Measurements from ENCODE around the gene DCAF8L2. TPM values are rescaled to one million over a fixed set of nuclear protein-coding genes. Genes with fewer than 3 reads are reported as not detected.

Gene DCAF8L2
- total RNA-seq, 1 experiment from 2014 or later, result not detected

GRCh38 chrX:27671234-27671633 is 81.1 kb downstream of the DCAF8L2 start:
- Mint-ChIP-seq H3K4me1 (ENCODE audit: low read depth, unreplicated experiment) (no peaks in the 10 kb centered on the region), H3K4me3 (ENCODE audit: low read depth, unreplicated experiment) (no peak overlapping the region), H3K27me3 (ENCODE audit: unreplicated experiment) (no peaks in the 10 kb centered on the region), H3K9me3 (ENCODE audit: low read depth, unreplicated experiment) (no peaks in the 10 kb centered on the region), H3K36me3 (ENCODE audit: insufficient read depth, unreplicated experiment) (no peaks in the 10 kb centered on the region), H3K27ac (ENCODE audit: unreplicated experiment) (no peak overlapping the region)
- TF ChIP-seq CTCF (IDR thresholded peaks at IDR 0.05; ENCODE audit: unreplicated experiment), result no peak
- no TSS peak for BruUV-seq (replicated peaks)
- no peak for DNase-seq
- CTCF ChIA-PET, result no interaction called here
- intact Hi-C loops (cut with micrococcal nuclease; ENCODE audit: unreplicated experiment), result no loop called here

- intact Hi-C loops (cut with micrococcal nuclease; ENCODE audit: unreplicated experiment), result no loop called here
- no peak overlapping the region for H3K4me3 Mint-ChIP-seq (ENCODE audit: low read depth, unreplicated experiment)
- H3K27ac Mint-ChIP-seq (ENCODE audit: unreplicated experiment), result no peak overlapping the region
- DNase-seq, result no peak
- no peaks in the 10 kb centered on the region for H3K4me1 Mint-ChIP-seq (ENCODE audit: low read depth, unreplicated experiment)
- no peaks in the 10 kb centered on the region for H3K27me3 Mint-ChIP-seq (ENCODE audit: unreplicated experiment)
- H3K9me3 Mint-ChIP-seq (ENCODE audit: low read depth, unreplicated experiment), result no peaks in the 10 kb centered on the region
- CTCF ChIA-PET, result no interaction called here
- no peaks in the 10 kb centered on the region for H3K36me3 Mint-ChIP-seq (ENCODE audit: insufficient read depth, unreplicated experiment)
- BruUV-seq (replicated peaks), result no TSS peak
- TF ChIP-seq CTCF (IDR thresholded peaks at IDR 0.05; ENCODE audit: unreplicated experiment), result no peak
These were observed 84.3 kb downstream of the DCAF8L2 start for GRCh38 chrX:27674491-27674890.

GRCh38 chrX:27675493-27675892 is 85.3 kb downstream of the DCAF8L2 start:
- Mint-ChIP-seq H3K27me3 (ENCODE audit: unreplicated experiment) (no peaks in the 10 kb centered on the region), H3K27ac (ENCODE audit: unreplicated experiment) (no peak overlapping the region), H3K9me3 (ENCODE audit: low read depth, unreplicated experiment) (no peaks in the 10 kb centered on the region), H3K4me3 (ENCODE audit: low read depth, unreplicated experiment) (no peak overlapping the region), H3K4me1 (ENCODE audit: low read depth, unreplicated experiment) (no peaks in the 10 kb centered on the region), H3K36me3 (ENCODE audit: insufficient read depth, unreplicated experiment) (no peaks in the 10 kb centered on the region)
- DNase-seq, result no peak
- intact Hi-C loops (cut with micrococcal nuclease; ENCODE audit: unreplicated experiment), result no loop called here
- BruUV-seq (replicated peaks), result no TSS peak
- TF ChIP-seq CTCF (IDR thresholded peaks at IDR 0.05; ENCODE audit: unreplicated experiment), result no peak
- CTCF ChIA-PET, result no interaction called here

- no peaks in the 10 kb centered on the region for H3K36me3 Mint-ChIP-seq (ENCODE audit: insufficient read depth, unreplicated experiment)
- no peaks in the 10 kb centered on the region for H3K9me3 Mint-ChIP-seq (ENCODE audit: low read depth, unreplicated experiment)
- CTCF ChIA-PET, result no interaction called here
These were observed 89.1 kb downstream of the DCAF8L2 start for GRCh38 chrX:27679281-27679680.

More at GRCh38 chrX:27679281-27679680, 89.1 kb downstream of the DCAF8L2 start:
- H3K27ac Mint-ChIP-seq (ENCODE audit: unreplicated experiment), result no peak overlapping the region
- H3K4me1 Mint-ChIP-seq (ENCODE audit: low read depth, unreplicated experiment), result no peaks in the 10 kb centered on the region
- no peaks in the 10 kb centered on the region for H3K27me3 Mint-ChIP-seq (ENCODE audit: unreplicated experiment)
- DNase-seq, result no peak
- intact Hi-C loops (cut with micrococcal nuclease; ENCODE audit: unreplicated experiment), result no loop called here
- H3K4me3 Mint-ChIP-seq (ENCODE audit: low read depth, unreplicated experiment), result no peak overlapping the region
- no peak for TF ChIP-seq CTCF (IDR thresholded peaks at IDR 0.05; ENCODE audit: unreplicated experiment)
- no TSS peak for BruUV-seq (replicated peaks)
